SK-N-SH treated with all-trans-retinoic acid at 6 μM for 48 hours (cell line): ENCODE measurements around the gene DEFB129.

Source experiments
- ATAC-seq: fragments of 200-7000 bp; cut with Tn5 transposase; 3 replicates; pipeline ENCODE4 v1.9.1; 2020; ENCODE audit warnings: mild to moderate bottlenecking, moderate library complexity
- ARNTL ChIP-seq: fragments of 450-650 bp; formaldehyde crosslinking; IDR thresholded peaks from 2 replicates; pipeline ENCODE4 v1.5.0; 2020; ENCODE audit warnings: low read depth, mild to moderate bottlenecking, moderate library complexity, borderline replicate concordance
- GLIS3 ChIP-seq: fragments of 250-450 bp; sonication (Bioruptor Pico); IDR thresholded peaks from 2 replicates; pipeline ENCODE4 v1.5.0; 2020; ENCODE audit warnings: mild to moderate bottlenecking, moderate library complexity
- ISL1 ChIP-seq: fragments of 250-450 bp; sonication (Bioruptor Pico); IDR thresholded peaks from 2 replicates; pipeline ENCODE4 v2.1.2; 2022; ENCODE audit warnings: mild to moderate bottlenecking, moderate library complexity
- OSR1 ChIP-seq: fragments of 250-450 bp; sonication (Bioruptor Pico); IDR thresholded peaks from 2 replicates; pipeline ENCODE4 v1.8.0; 2022; ENCODE audit warnings: moderate library complexity, mild to moderate bottlenecking, inconsistent platforms
- PPARA ChIP-seq: fragments of 250-450 bp; sonication (Bioruptor Pico); IDR thresholded peaks from 2 replicates; pipeline ENCODE4 v1.5.0; 2020; ENCODE audit warnings: mild to moderate bottlenecking, borderline replicate concordance
- RARB ChIP-seq: fragments of 250-450 bp; sonication (Bioruptor Pico); IDR thresholded peaks from 2 replicates; pipeline ENCODE4 v1.8.0; 2021; ENCODE audit warnings: mild to moderate bottlenecking, moderate library complexity
- ZC3H10 ChIP-seq: fragments of 250-450 bp; sonication (Bioruptor Pico); IDR thresholded peaks from 2 replicates; pipeline ENCODE4 v1.5.1; 2021; ENCODE audit warnings: mild to moderate bottlenecking, moderate library complexity
- ZFP3 ChIP-seq: fragments of 250-450 bp; sonication (Bioruptor Pico); IDR thresholded peaks from 2 replicates; pipeline ENCODE4 v1.5.0; 2020; ENCODE audit warnings: mild to moderate bottlenecking, moderate library complexity
- ZFP30 ChIP-seq: fragments of 450-650 bp; formaldehyde crosslinking; IDR thresholded peaks from 2 replicates; pipeline ENCODE4 v1.5.0; 2022; ENCODE audit warnings: mild to moderate bottlenecking, moderate library complexity
- ZNF565 ChIP-seq: fragments of 450-650 bp; formaldehyde crosslinking; conservative IDR thresholded peaks from 2 replicates; pipeline ENCODE4 v1.5.0; 2020; ENCODE audit warnings: low read depth, mild to moderate bottlenecking, moderate library complexity
- ZNF70 ChIP-seq: fragments of 450-650 bp; formaldehyde crosslinking; IDR thresholded peaks from 2 replicates; pipeline ENCODE4 v1.5.0; 2020; ENCODE audit warnings: mild to moderate bottlenecking, moderate library complexity
- ZNF8 ChIP-seq: fragments of 450-650 bp; formaldehyde crosslinking; IDR thresholded peaks from 2 replicates; pipeline ENCODE4 v1.5.0; 2020; ENCODE audit warnings: mild to moderate bottlenecking, moderate library complexity
- TF ChIP-seq, protein P1 (sequence below): fragments of 250-450 bp; sonication (Bioruptor Pico); IDR thresholded peaks from 2 replicates; pipeline ENCODE4 v1.8.0; 2020; ENCODE audit warnings: mild to moderate bottlenecking, moderate library complexity, borderline replicate concordance
- TF ChIP-seq, protein P2 (sequence below): fragments of 250-450 bp; sonication (Bioruptor Pico); IDR thresholded peaks from 2 replicates; pipeline ENCODE4 v1.8.0; 2021; ENCODE audit warnings: low read depth, mild to moderate bottlenecking, moderate library complexity, borderline replicate concordance
- TF ChIP-seq, protein P3 (sequence below): fragments of 250-450 bp; sonication (Bioruptor Pico); IDR thresholded peaks from 2 replicates; pipeline ENCODE4 v1.5.1; 2020; ENCODE audit warnings: low read depth, mild to moderate bottlenecking, moderate library complexity
- TF ChIP-seq, protein P4 (sequence below): fragments of 250-450 bp; sonication (Bioruptor Pico); IDR thresholded peaks from 2 replicates; pipeline ENCODE4 v1.5.1; 2021; ENCODE audit warnings: mild to moderate bottlenecking, moderate library complexity
- TF ChIP-seq, protein P5 (sequence below): fragments of 250-450 bp; sonication (Bioruptor Pico); IDR thresholded peaks from 2 replicates; pipeline ENCODE4 v1.5.0; 2020; ENCODE audit warnings: mild to moderate bottlenecking, moderate library complexity

The DEFB129 gene

DNA sequence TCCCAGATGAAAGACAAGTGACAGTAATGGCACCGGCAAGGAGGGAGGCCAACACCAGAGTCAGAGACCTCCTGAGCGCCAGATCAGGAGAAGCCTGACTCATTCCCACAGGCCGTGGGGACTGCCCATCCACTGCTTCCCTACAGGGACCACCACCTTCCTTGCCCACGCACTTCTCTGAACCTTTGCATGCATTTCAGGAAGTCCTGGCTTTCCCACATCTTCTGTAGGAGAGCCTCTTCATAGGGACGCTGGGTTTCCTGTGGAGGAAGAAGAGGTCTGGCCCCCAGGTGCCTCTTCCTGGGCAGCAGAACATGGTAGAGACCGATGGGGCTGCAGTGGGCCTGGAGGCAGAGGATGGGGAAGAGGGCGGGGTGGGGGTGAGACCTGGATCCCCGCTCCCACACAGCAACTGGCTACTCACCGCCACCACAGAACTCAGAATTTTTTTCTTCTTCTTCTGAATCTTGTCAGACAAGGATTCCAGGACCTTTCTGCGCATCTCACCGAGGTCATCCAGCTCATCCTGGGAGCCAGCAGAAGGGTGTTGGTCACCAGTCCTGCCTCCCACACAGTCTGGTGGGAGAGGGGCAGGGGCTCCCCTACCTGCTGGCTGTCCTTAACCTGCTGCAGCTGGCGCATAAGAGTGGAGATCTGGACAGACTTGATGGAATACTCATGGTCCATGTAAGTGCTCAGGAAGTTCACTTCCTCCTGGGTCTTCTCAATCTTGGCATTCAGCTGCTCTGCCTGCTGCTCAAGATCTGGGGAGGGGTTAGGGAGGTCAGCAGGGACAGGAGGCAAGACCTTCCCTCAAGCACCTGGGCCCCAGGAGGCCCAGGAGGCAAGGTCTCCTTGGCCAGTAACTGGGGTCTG is 49.8 kb downstream of the DEFB129 start:
- ATAC-seq: no peak
- TF ChIP-seq, protein P1, sequence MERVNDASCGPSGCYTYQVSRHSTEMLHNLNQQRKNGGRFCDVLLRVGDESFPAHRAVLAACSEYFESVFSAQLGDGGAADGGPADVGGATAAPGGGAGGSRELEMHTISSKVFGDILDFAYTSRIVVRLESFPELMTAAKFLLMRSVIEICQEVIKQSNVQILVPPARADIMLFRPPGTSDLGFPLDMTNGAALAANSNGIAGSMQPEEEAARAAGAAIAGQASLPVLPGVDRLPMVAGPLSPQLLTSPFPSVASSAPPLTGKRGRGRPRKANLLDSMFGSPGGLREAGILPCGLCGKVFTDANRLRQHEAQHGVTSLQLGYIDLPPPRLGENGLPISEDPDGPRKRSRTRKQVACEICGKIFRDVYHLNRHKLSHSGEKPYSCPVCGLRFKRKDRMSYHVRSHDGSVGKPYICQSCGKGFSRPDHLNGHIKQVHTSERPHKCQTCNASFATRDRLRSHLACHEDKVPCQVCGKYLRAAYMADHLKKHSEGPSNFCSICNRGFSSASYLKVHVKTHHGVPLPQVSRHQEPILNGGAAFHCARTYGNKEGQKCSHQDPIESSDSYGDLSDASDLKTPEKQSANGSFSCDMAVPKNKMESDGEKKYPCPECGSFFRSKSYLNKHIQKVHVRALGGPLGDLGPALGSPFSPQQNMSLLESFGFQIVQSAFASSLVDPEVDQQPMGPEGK: no peak
- TF ChIP-seq, protein P2, sequence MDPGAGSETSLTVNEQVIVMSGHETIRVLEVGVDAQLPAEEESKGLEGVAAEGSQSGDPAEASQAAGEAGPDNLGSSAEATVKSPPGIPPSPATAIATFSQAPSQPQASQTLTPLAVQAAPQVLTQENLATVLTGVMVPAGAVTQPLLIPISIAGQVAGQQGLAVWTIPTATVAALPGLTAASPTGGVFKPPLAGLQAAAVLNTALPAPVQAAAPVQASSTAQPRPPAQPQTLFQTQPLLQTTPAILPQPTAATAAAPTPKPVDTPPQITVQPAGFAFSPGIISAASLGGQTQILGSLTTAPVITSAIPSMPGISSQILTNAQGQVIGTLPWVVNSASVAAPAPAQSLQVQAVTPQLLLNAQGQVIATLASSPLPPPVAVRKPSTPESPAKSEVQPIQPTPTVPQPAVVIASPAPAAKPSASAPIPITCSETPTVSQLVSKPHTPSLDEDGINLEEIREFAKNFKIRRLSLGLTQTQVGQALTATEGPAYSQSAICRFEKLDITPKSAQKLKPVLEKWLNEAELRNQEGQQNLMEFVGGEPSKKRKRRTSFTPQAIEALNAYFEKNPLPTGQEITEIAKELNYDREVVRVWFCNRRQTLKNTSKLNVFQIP (CRISPR knock-in tag): no peak
- TF ChIP-seq, protein P3, sequence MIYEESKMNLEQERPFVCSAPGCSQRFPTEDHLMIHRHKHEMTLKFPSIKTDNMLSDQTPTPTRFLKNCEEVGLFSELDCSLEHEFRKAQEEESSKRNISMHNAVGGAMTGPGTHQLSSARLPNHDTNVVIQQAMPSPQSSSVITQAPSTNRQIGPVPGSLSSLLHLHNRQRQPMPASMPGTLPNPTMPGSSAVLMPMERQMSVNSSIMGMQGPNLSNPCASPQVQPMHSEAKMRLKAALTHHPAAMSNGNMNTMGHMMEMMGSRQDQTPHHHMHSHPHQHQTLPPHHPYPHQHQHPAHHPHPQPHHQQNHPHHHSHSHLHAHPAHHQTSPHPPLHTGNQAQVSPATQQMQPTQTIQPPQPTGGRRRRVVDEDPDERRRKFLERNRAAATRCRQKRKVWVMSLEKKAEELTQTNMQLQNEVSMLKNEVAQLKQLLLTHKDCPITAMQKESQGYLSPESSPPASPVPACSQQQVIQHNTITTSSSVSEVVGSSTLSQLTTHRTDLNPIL (CRISPR knock-in tag): no peak
- TF ChIP-seq RARB: no peak
- no peak for TF ChIP-seq ZFP30 (CRISPR knock-in tag)
- TF ChIP-seq ISL1: no peak
- no peak for TF ChIP-seq ZNF565 (CRISPR knock-in tag)
- no peak for TF ChIP-seq GLIS3 (CRISPR knock-in tag)
- TF ChIP-seq OSR1 (CRISPR knock-in tag): no peak
- TF ChIP-seq, protein P4, sequence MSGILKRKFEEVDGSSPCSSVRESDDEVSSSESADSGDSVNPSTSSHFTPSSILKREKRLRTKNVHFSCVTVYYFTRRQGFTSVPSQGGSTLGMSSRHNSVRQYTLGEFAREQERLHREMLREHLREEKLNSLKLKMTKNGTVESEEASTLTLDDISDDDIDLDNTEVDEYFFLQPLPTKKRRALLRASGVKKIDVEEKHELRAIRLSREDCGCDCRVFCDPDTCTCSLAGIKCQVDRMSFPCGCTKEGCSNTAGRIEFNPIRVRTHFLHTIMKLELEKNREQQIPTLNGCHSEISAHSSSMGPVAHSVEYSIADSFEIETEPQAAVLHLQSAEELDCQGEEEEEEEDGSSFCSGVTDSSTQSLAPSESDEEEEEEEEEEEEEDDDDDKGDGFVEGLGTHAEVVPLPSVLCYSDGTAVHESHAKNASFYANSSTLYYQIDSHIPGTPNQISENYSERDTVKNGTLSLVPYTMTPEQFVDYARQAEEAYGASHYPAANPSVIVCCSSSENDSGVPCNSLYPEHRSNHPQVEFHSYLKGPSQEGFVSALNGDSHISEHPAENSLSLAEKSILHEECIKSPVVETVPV: no peak
- no peak for TF ChIP-seq ZNF8 (CRISPR knock-in tag)
- TF ChIP-seq, protein P5, sequence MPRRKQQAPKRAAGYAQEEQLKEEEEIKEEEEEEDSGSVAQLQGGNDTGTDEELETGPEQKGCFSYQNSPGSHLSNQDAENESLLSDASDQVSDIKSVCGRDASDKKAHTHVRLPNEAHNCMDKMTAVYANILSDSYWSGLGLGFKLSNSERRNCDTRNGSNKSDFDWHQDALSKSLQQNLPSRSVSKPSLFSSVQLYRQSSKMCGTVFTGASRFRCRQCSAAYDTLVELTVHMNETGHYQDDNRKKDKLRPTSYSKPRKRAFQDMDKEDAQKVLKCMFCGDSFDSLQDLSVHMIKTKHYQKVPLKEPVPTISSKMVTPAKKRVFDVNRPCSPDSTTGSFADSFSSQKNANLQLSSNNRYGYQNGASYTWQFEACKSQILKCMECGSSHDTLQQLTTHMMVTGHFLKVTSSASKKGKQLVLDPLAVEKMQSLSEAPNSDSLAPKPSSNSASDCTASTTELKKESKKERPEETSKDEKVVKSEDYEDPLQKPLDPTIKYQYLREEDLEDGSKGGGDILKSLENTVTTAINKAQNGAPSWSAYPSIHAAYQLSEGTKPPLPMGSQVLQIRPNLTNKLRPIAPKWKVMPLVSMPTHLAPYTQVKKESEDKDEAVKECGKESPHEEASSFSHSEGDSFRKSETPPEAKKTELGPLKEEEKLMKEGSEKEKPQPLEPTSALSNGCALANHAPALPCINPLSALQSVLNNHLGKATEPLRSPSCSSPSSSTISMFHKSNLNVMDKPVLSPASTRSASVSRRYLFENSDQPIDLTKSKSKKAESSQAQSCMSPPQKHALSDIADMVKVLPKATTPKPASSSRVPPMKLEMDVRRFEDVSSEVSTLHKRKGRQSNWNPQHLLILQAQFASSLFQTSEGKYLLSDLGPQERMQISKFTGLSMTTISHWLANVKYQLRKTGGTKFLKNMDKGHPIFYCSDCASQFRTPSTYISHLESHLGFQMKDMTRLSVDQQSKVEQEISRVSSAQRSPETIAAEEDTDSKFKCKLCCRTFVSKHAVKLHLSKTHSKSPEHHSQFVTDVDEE (CRISPR knock-in tag): no peak
- no peak for TF ChIP-seq ZFP3 (CRISPR knock-in tag)
- TF ChIP-seq ZC3H10 (CRISPR knock-in tag): no peak

DNA sequence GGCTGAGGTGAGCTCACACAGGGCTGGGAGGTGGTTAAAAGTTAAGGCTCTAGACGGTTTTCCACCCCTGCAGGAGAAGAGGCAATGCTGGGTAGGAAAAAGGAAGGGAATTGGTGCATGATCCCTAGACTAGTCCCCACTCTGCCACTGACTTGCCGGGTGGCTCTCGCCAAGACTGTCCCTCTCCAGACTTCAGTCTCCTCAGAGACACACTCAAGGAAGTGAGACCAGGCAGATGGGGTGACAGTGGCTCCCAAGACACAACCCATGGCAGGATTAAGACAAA is 50.4 kb downstream of the DEFB129 start:
- ATAC-seq: no peak

More for the DNA sequence above, 50.4 kb downstream of the DEFB129 start:
- TF ChIP-seq, protein P5 (CRISPR knock-in tag): no peak
- TF ChIP-seq ZNF70 (no peak), ARNTL (CRISPR knock-in tag) (no peak), ZC3H10 (CRISPR knock-in tag) (no peak), PPARA (no peak)
- TF ChIP-seq, all 23 proteins: peak for 0
